C4-2B (cell line): ENCODE data around the gene PER1.

ENCODE experiments used
- CTCF ChIP-seq: fragments of 450-650 bp; conservative IDR thresholded peaks from 2 replicates; pipeline ENCODE4 v1.5.1; 2017; ENCODE audit warnings: mild to moderate bottlenecking
- ZFX ChIP-seq: fragments of 450-650 bp; IDR thresholded peaks from 2 replicates; pipeline ENCODE4 v1.6.1; 2017

- TF ChIP-seq CTCF, result no peak
- no peak for TF ChIP-seq ZFX
Measured at GRCh38 chr17:8091033-8091687, 61.0 kb downstream of the PER1 start.
